NCI-H82 treated with DMSO at 0.1 percent for 48 hours (cell line): Measurements from ENCODE around the gene TMEM121B.
A peak's percentile ranks its signal among the peaks of the same experiment; 100 is the strongest.

Experiments used
- DNase-seq: peaks from one replicate; lab custom pipeline; 2025; ENCODE audit not compliant: unreplicated experiment; lab: John Stamatoyannopoulos, UW

The TMEM121B gene

GRCh38 chr22:17112491-17113042 is 8.6 kb downstream of the TMEM121B start:
- no peak for DNase-seq

GRCh38 chr22:17110791-17111550 is 10.2 kb downstream of the TMEM121B start:
- DNase-seq = no peak

GRCh38 chr22:17109976-17110375 is 11.2 kb downstream of the TMEM121B start:
- DNase-seq = no peak

GRCh38 chr22:17109113-17109865 is 11.9 kb downstream of the TMEM121B start:
- no peak for DNase-seq

GRCh38 chr22:17108256-17109112 is 12.7 kb downstream of the TMEM121B start:
- DNase-seq = no peak

GRCh38 chr22:17107547-17107810 is 13.7 kb downstream of the TMEM121B start:
- no peak for DNase-seq

GRCh38 chr22:17106785-17107546 is 14.2 kb downstream of the TMEM121B start:
- peak; percentile 40 for DNase-seq

GRCh38 chr22:17106161-17106784 is 14.9 kb downstream of the TMEM121B start:
- DNase-seq = peak; percentile 46

- no peak for DNase-seq
Measured at GRCh38 chr22:17105143-17106129, 15.7 kb downstream of the TMEM121B start.

- DNase-seq = no peak
Measured at GRCh38 chr22:17104336-17104935, 16.7 kb downstream of the TMEM121B start.

GRCh38 chr22:17103351-17103750 is 17.8 kb downstream of the TMEM121B start:
- no peak for DNase-seq

- no peak for DNase-seq
Measured at GRCh38 chr22:17102297-17102667, 18.9 kb downstream of the TMEM121B start.

- DNase-seq = no peak
Measured at GRCh38 chr22:17101475-17102296, 19.5 kb downstream of the TMEM121B start.

- no peak for DNase-seq
Measured at GRCh38 chr22:17100621-17101020, 20.5 kb downstream of the TMEM121B start.

- no peak for DNase-seq
Measured at GRCh38 chr22:17098379-17098819, 22.8 kb downstream of the TMEM121B start.

GRCh38 chr22:17097701-17098100 is 23.5 kb downstream of the TMEM121B start:
- DNase-seq = no peak

- no peak for DNase-seq
Measured at GRCh38 chr22:17097062-17097461, 24.1 kb downstream of the TMEM121B start.

GRCh38 chr22:17096071-17096470 is 25.1 kb downstream of the TMEM121B start:
- no peak for DNase-seq
